NB4 (cell line): ENCODE results near the gene MAMLD1.

ENCODE experiments used
- CTCF ChIP-seq: IDR thresholded peaks from one replicate; pipeline ENCODE4 v1.5.1; 2012; ENCODE audit warnings: low read depth, low read length
- MAX ChIP-seq: IDR thresholded peaks from 2 replicates; pipeline ENCODE4 v1.6.1; 2011; ENCODE audit warnings: low read depth, low read length
- POLR2A ChIP-seq: IDR thresholded peaks from 2 replicates; pipeline ENCODE4 v1.6.1; 2011; ENCODE audit warnings: mild to moderate bottlenecking; ENCODE audit not compliant: insufficient read length; ENCODE audit errors: extremely low read depth

DNA sequence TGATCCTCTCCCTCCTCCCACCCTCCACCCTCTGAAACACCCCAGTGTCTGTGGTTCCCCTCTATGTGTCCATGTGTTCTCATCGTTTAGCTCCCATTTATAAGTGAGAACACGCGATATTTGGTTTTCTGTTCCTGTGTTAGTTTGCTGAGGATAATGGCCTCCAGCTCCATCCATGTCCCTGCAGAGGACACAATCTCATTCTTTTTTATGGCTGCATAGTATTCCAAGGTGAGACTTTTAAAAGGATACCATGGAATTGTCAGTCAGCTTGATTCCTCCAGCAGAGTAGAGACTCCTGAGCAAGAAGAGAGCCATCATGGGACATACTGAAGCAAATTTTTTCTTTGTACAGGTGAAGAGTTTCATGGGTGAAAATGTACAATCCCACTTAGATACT is 166.5 kb downstream of the MAMLD1 start:
- no peak for TF ChIP-seq CTCF
- TF ChIP-seq MAX = no peak
- TF ChIP-seq POLR2A = no peak
